ENCODE results near the gene NINL. TPM values are rescaled to one million over a fixed set of nuclear protein-coding genes. Genes with fewer than 3 reads are reported as not detected.
"Not testable (repeated sequence)": the region's sequence is repeated elsewhere in the genome, so short reads cannot be mapped to it uniquely, and the experiment has no call there.

NINL gene
- total RNA-seq, 1 experiment from 2014 or later, result 5.2 TPM

DNA sequence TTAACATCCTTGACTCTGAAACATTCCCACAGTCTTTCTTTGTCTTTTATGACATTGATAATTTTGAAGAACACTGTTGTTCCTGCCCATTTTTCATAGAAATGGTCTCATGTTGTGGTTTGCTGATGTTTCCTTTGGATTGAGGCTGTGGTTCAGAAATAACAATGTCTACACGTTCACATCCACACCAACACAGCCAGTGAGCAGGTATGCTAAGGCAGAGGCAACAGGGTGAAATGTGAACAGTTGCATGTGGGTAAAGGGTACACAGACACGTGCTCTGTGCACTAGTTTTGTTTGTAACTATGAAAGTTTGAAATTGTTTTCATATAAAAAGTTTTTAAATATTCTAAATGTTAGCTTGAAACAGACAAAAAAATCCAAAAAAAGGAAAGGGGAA lies 99.5 kb downstream of the NINL start:
- no peak for DNase-seq (ENCODE audit: low read depth)

DNA sequence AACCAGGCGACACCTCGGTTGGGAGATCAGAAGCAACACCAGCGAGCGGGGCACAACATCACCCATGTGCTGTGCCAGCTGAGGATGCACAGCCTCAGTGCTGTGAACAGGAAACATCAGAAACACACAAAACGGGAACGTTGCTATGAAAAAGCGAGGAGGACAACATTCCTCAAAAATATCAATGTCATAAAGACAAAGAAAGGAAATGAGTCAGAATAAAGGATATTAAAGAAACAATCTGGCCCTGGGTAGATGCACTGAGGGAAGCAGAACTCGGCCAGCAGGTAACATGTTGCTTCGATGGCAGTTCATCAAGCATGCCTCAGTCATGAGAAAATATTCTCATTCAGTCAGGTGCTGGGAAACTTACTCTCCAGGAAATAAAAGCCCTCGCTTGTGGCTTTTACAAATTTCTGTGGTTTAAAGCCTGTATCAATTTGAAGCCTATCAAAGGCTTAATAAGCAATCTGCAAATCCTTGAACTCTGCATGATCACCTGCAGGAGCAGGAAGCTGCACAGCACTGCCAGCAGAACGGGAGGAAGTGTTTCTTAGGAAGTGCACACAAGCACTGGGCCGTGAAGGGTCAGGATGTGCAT lies 100.3 kb downstream of the NINL start:
- DNase-seq (ENCODE audit: low read depth), result peak; percentile 18

DNA sequence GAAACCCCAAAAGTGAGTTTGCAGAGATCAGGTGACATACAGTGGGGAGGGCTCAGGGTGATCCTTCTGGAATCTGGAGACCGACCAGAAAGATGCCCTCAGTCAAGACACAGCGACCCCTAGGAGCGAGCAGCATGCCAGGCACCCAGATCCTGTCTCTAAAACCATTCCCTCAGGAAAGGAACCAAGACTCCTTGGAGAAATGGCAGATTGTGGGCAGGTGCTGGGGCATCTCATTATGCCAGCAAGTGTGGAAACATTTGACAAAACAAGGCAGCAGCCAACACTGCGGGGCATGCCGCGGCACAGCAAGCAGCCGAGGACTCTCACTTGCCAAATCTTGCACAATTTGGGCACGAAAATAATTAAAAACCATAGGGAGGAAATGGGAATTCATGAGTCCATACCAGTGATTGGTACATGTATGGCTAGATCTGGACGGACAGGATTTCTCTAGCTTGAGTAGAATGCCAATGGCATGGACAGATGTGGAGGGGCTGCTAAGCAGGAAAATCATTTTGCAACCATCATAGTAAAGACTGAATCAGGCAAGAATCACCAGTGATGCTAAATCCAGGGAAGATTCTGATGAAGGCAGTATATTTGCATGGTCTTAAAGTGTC lies 101.0 kb downstream of the NINL start:
- DNase-seq (ENCODE audit: low read depth), result no peak

GRCh38 chr20:25483431-25484132 lies 101.7 kb downstream of the NINL start:
- no peak for DNase-seq (ENCODE audit: low read depth)

- no peak for DNase-seq (ENCODE audit: low read depth)
Measured at GRCh38 chr20:25481918-25482253, 103.4 kb downstream of the NINL start.

DNA sequence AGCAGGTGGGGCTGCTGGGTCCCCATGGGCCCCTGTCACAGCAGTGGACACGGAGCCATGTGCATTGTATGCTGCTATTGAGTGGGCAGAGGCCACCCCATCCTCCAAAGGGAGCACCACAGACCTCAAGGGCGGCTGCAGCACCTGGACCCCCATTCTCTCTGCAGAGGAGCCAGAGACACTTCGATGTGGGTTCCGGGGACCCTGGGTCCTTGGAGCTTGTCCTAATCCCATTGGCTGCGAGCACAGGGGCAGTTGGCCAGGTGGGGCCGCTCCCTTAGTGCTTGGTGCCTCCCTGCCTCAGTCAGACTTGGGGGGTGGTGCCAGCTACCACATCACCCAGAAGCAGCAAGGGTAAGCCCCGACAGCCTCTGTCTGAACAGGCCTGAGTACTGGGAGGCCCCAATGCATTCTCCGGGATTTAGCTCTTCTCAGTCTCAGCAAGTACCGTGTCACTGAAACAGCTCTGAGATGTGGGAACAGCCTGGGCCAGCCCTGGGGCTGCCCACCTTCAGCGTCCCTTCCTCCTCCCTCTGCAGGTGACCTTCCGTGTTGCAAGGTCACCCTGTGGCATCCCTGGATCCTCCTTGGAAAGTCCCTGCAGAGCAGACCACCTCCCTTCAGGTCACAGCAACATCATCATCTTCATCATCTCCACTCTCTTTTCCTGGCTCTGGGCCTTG lies 104.0 kb downstream of the NINL start:
- no peak for DNase-seq (ENCODE audit: low read depth)

DNA sequence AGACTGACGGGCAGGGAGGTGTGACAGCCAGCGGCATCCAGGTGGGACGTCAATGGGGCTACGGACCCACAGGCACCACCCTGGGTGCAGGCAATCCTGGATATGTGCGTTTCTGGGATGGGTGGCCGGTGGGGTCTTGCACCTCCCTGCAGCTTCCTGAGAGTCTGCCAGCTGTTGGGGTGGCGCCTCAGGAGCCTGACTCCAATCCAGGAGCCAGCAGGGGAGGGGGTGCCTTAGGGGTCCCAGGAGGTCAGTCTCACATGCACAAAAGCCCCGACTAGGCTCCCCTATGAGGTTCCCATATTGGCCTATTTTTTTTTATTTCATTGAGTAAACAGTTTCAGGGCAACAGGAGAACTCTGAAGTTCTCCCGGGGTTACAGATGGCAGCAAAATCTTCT lies 104.5 kb downstream of the NINL start:
- DNase-seq (ENCODE audit: low read depth), result no peak

- DNase-seq (ENCODE audit: low read depth), result no peak
Measured at GRCh38 chr20:25480156-25480555, 105.2 kb downstream of the NINL start.

GRCh38 chr20:25479638-25480037 lies 105.7 kb downstream of the NINL start:
- DNase-seq (ENCODE audit: low read depth), result no peak

- no peak for DNase-seq (ENCODE audit: low read depth)
Measured at GRCh38 chr20:25478889-25479568, 106.3 kb downstream of the NINL start.

- DNase-seq (ENCODE audit: low read depth), result no peak
Measured at GRCh38 chr20:25477014-25477882, 108.1 kb downstream of the NINL start.

DNA sequence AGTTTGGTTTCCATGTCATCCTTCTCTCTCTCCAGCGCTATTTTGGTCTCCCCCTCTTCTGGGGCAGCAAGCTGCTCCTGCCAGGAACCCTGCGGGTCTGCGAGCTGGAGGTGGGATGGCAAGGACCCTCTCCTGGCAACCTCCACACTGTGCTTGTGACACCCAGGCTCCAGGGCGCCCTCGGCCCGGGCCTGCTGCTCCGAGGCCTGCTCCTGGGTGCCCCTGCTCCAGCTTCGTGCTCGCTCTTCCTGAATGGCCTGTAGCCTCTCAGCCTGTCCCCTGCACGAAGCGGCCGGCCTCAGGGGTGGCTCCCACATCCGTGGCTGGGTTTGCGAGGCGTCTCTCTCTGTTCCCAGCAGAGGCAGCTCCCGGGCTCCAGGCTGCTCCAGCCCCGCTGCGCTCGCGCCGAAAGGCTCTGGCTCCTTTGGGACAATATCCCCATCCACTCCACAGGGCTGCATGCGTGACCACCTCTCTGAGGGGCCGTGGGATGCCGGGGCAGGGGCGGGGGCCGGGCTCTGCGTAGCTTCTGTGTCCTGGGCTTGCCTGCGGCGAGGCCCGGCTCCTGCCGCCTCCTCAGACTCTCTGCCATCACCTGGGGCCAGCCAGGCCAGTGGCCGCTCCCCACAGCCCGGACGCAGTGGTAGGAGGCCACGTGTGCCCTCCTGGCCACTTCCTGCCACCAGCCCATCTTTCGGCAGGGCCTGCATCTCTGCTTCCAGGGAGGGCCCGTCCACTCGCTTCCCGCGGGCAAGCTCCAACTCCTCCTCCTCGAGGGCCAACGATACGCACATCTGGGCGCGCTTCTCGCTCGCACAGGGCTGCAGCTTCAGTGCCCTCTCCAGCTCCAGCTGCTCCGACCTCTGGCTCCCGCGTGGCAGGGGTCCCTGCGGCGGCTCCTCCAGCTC lies 109.0 kb downstream of the NINL start:
- DNase-seq (ENCODE audit: low read depth), result no peak

- DNase-seq (ENCODE audit: low read depth), result not testable (repeated sequence)
Measured at GRCh38 chr20:25473297-25473696, 112.0 kb downstream of the NINL start.

DNA sequence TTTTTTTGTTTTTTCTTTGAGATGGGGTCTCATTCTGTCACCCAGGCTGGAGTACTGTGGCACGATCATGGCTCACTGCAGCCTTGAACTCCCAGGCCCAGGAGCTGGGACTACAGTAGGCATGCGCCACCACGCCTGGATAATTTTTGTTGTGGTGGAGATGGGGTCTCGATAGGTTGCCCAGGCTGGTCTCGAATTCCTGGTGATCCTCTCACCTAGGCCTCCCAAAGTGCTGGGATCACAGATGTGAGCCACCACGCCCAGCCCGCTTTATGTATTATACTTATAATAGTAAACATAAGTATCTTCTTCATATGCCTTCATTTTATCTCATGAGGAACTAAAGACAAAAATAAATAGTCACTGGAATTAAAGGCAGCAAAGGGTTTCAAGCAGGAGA lies 114.3 kb downstream of the NINL start:
- DNase-seq (ENCODE audit: low read depth), result no peak

GRCh38 chr20:25470045-25470444 lies 115.3 kb downstream of the NINL start:
- peak; percentile 22 for DNase-seq (ENCODE audit: low read depth)

DNA sequence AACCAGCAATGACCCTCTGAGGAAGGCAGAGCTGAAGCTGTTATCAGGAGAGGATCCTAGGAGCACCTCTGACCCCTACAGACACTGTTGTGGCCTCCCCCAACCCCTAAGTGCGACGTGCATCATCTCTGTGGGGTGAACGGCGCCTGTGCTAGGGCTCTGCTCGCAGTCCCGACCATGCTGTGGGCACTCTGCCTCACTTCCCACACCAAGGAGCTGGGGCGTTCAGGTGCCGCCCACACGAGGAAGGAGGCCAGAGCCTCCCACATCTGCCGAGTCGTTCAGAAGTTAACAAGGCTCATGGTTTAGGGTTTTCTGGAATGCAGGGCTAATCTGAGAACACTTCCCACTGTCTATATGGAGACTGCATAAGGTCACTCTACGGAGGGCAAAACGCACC lies 115.8 kb downstream of the NINL start:
- no peak for DNase-seq (ENCODE audit: low read depth)

- DNase-seq (ENCODE audit: low read depth), result no peak
Measured at GRCh38 chr20:25468126-25469075, 116.9 kb downstream of the NINL start.

- no peak for DNase-seq (ENCODE audit: low read depth)
Measured at GRCh38 chr20:25467441-25467840, 117.9 kb downstream of the NINL start.

DNA sequence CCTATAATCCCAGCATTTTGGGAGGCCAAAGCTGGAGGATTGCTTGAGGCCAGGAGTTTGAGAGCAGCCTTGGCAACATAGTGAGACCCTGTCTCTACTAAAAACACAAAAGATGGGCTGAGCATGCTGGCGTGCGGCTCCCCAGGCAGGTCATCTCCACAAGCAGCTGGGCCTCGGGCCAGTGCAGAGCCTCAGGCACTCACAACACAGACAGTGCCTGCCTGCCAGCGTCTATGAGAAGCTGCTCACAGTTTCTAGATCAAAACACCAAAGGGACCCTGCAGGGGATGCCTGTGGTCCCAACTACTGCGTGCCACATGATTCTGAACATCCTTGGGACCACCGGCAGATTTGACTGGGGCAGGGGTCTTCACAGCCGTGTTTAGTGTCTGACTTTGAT lies 118.5 kb downstream of the NINL start:
- no peak for DNase-seq (ENCODE audit: low read depth)

Measured in LHCN-M2 (cell line).